Ramos (cell line): ENCODE measurements around the gene LINGO4.
"Not testable (repeated sequence)": the region's sequence is repeated elsewhere in the genome, so short reads cannot be mapped to it uniquely, and the experiment has no call there.

Source experiments
- in situ Hi-C: fragments of 300-500 bp; cut with MboI; formaldehyde crosslinking; loops from one replicate; pipeline ENCODE4 v1.14.3; 2022; ENCODE audit warnings: low sequenced_read_pairs; ENCODE audit not compliant: unreplicated experiment

LINGO4 gene

DNA sequence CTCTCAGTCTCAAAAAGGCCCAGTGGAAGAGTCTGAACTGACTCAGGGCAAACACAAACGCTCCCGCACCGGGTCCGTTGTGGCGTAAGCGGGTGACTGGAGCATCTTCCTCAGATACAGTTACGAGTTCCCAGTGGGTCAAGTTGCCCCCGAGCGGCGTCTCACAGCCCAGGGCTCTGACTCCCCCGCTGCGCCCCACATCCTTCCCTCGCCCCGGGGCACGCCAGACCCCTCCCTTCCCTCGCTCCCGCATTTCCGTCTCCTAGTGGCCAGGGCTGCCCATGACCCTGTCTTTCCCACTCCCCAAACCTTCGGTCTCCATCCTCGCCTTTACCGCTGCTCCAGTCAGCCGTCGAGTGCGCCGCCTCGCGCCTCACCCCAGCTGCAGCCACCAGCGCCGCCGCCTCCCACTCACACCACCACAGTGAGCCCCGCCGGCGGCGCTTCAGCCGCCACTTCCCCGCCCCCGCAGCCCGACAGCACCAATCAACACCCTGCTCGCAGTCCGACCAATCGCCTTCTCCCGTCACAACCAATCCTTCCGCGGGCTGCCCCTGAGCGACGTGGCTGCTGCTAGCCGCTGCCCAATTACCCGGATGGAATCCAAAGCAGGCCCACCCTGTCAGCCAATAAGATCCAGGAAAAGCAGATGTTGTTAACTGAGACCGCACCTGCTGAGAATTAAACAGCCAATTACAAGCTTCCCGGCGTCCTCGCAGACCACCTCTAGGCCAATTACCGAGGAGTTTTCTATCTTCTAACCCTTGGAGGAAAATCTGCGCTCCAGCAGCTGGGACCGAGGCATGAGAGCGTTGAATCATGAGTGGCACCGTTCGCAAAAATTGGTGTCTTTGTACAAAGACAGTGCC lies 14.9 kb downstream of the LINGO4 start, which contains the start of gene TDRKH:
Gene TDRKH, minus strand, starts transcription at position 430 of the 869 bp plus-strand sequence. CDS start 7,478 bp downstream, outside the sequence.
- in situ Hi-C loops: no loop called here

DNA sequence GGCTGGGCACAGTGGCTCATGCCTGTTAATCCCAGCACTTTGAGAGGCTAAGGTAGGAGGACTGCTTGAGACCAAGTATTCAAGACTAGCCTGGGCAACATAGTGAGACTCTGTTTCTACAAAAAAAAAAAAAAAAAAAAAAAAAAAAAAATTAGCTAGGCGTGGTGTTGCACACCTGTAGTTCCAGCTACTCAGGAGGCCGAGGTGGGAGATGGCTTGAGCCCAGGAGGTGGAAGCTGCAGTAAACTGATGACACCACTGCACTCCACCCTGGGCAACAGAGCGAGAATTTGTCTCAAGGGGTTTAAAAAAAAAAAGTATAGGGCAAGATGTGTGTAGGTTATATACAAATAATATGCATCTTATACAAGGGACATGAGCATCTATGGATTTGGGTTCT lies 17.5 kb downstream of the LINGO4 start:
- in situ Hi-C loops: no loop called here

GRCh38 chr1:151783796-151784195 lies 21.4 kb downstream of the LINGO4 start:
- in situ Hi-C loops: no loop called here

GRCh38 chr1:151782741-151783140 lies 22.5 kb downstream of the LINGO4 start:
- in situ Hi-C loops: no loop called here

- in situ Hi-C loops: not testable (repeated sequence)
Measured at GRCh38 chr1:151782026-151782425, 23.2 kb downstream of the LINGO4 start.

DNA sequence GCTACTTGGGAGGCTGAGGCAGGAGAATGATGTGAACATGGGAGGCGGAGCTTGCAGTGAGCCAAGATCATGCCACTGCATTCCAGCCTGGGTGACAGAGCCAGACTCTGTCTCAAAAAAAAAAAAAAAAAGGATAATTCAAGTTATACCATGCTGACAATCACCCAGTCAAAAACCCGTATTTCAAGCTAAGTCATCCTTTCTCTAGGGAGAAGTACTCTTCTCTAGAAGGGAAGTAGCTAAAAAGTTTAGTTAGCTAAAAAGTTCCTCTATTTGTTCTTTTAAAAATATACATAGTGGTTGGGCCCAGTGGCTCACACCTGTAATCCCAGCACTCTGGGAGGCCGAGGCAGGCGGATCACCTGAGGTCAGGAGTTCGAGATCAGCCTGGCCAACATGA lies 24.5 kb downstream of the LINGO4 start:
- in situ Hi-C loops: not testable (repeated sequence)

GRCh38 chr1:151779852-151780251 lies 25.4 kb downstream of the LINGO4 start:
- in situ Hi-C loops: no loop called here

DNA sequence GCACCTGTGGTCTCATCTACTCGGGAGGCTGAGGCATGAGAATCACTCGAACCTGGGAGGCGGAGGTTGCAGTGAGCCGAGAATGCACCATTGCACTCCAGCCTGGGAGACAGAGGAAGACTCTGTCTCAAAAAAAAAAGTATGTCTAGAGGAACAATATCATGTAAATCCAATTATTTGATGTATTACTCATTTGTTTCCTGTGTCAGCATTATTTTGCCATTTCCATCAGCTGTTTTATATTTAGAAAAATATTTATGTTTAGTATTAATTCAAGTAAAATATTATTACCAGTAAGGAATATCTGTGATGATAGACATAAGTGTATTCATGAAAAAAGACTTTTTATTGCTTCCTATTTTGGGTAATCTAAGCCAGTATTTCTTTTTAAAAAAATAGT lies 27.9 kb downstream of the LINGO4 start:
- in situ Hi-C loops: no loop called here

DNA sequence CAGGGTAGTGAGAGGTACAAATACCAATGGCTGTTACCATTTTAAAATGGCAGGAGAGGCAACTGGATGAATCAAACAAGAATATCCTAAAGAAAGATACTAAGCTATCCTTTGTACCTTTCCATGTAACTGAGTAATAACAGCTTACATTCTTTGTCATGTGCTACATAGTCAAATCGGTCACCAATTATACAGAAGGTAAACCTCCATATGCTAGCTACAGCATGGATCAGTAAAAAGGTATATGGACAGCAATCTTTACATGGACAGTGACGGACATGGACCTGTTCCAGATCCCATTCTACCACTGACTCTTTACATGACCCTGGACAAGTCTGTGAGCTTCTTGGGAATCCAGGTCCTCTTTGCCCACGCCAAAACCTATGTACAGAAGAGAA lies 28.6 kb downstream of the LINGO4 start:
- in situ Hi-C loops: no loop called here

DNA sequence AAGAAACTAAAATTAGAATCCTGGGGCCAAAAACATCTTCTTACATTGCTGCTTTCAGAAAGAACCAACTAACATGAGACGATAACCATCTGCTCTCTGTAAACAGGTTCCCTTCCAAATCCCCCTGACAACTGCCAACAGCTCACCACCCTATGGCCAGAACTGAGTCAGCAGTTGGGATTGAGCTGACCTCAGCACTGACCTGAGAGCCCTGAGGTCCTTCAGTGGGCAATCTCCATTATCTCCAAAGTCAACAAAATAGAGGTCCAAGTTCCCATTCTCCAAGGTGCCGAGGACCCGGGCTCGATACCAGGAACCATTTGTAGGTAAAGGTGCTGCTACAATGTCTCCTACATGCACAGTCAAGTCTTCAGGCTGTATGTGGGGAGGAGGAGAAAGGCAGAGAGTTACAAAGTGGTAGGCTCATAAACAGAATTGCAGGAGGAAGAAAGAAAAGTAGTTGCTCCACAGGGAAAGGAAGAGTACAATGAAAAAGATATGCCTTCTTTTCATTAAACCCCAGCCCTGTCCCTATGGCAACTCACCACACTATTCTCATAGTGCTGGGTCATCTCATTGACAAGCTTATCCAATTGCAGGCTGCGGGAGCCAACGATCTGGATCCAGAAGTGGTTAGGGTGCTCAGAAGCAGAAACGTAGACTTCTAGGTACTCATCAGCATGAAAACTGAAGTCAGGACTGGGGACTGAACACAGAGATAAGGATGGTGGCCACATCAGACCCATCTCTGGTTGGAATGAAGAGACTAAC lies 29.1 kb downstream of the LINGO4 start:
- in situ Hi-C loops: no loop called here

- in situ Hi-C loops: no loop called here
Measured at GRCh38 chr1:151774256-151774922, 30.8 kb downstream of the LINGO4 start.

DNA sequence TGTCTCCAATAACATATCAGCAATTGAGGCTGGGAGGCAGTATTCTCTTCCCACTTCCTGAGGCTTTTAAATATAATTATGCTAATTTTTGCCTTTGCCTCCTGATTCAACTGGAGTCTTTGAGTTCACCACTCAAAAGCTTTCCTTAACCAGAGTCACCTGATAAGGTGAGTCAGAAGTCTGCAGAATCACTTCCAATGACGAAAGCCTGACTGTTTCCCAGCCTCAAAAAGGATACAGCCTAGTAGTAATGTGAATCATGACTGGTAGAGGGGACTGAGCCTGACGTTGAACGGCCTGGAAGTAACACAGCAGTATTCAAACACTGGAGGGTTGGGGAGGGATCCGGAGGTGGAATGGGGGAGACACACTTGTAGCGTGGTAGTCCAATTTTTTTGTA lies 31.5 kb downstream of the LINGO4 start:
- in situ Hi-C loops: no loop called here

GRCh38 chr1:151769270-151769669 lies 35.9 kb downstream of the LINGO4 start:
- in situ Hi-C loops: not testable (repeated sequence)

DNA sequence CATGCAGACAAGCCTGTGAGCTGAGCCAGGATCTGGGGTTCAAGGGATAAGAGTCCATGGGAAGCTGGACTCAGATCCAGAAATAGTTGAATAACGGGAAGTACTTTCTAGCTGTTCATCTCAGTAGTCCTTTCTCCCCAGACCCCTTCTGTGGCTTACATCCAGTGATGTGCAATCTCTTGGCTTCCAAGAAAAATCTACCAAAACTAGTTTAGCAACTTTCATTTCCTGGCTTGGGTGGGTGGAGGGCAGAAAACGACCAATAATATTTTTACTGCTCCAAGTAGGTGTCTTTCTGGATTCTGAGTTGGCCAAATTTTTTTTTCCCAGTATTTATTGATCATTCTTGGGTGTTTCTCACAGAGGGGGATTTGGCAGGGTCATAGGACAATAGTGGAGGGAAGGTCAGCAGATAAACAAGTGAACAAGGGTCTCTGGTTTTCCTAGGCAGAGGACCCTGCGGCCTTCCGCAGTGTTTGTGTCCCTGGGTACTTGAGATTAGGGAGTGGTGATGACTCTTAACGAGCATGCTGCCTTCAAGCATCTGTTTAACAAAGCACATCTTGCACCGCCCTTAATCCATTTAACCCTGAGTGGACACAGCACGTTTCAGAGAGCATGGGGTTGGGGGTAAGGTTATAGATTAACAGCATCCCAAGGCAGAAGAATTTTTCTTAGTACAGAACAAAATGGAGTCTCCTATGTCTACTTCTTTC lies 36.7 kb downstream of the LINGO4 start:
- in situ Hi-C loops: not testable (repeated sequence)

GRCh38 chr1:151763990-151764389 lies 41.2 kb downstream of the LINGO4 start:
- in situ Hi-C loops: no loop called here

DNA sequence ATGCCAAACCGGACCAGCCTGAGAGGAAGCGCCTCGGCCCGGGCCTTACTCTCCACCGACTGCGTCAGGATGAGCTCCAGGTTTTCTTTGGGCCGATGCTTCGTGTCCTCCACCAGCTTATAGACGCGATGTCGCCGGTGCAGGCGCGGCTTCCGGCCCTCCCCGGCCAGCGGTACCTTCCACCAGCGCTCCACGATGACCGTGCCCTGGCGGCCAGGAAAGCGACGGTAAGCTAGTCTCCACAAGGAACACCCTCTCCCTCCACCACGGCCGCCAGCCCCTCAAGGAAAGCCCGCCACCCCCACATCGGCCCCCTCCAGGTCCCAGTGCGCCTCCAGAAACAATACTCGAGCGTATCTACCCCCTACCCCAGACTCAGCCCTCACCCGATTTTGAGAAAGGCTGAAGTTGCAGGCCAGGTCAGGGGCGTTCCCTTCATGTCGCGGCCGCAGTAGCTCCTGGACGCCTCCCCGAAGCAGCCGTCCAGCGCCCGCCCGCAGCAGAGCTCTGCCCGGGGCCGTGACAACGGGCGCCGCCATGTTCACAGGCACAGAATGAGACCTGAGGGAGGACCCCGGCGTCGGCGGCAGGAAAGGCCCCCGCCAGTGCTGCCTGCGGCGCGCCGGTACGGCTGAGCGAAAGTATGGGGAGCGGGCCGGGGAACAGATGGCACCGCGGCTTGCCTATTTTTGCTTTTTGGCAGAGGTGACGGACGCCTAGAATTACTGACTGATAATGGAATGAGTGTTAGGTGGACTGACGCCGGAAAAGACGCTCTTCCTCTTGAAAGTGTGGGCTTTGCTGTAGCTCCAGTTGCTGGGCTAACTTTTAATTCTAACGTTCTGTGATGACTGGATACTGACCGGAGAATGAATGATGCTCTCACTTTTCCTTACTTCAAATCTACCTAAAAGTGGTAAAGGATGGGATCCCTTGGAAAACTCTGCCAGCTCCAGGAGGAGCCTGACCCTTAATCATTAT lies 42.0 kb downstream of the LINGO4 start, which contains the start of gene MRPL9:
Gene MRPL9, minus strand, starts transcription at position 556 of the 981 bp plus-strand sequence. Its CDS starts 17 bp downstream, at position 539.
- in situ Hi-C loops: no loop called here

DNA sequence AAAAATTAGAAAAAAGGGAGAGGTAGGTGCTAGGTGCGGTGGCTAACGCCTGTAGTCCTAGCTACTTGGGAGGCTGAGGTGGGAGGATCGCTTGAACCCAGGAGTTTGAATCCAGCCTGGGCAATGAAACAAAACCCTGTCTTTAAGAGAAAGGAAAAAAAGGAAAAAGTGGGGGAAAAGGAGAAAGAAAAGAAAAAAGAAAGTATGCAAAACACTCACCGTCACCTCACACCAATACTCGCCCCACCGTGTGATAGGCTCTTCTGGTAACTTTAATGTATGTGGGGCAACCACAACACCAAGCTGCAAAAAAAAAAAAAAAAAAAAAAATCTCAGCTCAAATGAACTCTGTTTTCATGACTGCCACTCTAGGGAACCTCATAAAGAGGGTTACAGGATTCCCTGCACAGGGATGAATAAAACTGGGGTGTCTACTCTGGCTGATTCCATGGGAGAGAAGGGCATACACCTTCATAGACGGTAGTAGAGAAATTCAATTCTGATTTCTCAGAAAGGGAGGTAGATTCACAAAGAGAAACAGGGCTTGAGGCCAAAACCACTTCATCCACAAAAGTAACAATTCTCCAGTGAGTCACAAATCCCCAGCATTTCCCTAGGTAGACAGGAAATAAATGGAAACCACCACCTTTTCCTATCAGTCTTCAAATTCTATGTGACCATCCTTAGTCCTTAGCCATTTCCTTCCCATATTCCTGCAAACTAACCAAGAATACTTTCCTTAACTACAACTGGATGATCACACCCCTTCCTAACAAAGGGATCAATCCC lies 44.4 kb downstream of the LINGO4 start:
- in situ Hi-C loops: no loop called here

DNA sequence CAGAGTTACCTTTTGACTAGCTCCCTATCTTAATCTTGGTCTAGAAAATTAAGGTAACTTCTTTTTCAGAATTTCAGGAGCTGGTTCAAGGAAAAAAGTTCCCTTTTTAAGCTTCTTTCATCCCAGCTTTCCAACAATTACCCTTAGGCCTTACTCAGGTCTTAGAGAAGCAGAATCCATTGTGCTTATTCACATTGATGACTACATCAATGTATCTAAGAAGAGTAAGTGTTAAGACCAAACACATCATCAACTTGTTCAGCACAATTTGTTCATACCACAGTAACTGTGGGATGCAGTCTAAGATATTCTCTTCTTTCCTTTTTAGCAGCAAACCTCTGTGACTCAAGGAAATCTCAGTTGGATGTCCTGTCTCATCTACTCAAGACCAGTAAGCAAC lies 46.0 kb downstream of the LINGO4 start:
- in situ Hi-C loops: no loop called here
